Measurements from ENCODE around the gene DBNDD1.

DNA sequence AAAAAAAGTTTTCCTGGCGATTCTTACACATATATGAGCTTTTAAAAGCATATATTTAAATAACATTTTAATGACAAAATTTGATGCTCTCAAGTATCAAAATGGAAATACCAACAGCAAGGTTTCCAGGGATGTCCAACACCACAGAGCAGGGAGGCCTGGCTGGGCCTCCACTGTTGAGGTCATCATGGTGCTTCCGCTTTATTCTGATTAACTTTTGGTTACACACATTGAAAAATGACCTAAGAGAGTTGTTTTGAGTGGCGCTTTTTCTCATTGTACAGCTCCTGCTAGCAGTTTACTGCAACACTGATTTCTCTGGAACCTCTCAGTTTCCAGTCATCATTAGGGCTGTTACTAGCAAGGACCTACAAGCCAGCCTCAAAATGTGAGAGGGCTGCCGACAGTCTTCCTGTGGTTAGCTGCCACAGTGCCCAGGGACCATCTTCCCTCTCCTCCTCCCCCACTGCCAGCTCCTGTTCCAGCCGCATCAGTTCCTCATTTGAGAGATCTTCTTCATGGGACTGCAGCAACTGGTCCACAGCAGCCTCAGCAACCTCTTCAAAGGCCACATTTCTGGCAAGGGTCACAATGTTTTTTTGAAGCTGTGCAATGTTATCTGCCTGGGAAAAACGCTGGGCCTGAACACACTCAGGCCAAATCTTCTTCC, 49.4 kb downstream of the DBNDD1 start:
- TF ChIP-seq, protein P1, sequence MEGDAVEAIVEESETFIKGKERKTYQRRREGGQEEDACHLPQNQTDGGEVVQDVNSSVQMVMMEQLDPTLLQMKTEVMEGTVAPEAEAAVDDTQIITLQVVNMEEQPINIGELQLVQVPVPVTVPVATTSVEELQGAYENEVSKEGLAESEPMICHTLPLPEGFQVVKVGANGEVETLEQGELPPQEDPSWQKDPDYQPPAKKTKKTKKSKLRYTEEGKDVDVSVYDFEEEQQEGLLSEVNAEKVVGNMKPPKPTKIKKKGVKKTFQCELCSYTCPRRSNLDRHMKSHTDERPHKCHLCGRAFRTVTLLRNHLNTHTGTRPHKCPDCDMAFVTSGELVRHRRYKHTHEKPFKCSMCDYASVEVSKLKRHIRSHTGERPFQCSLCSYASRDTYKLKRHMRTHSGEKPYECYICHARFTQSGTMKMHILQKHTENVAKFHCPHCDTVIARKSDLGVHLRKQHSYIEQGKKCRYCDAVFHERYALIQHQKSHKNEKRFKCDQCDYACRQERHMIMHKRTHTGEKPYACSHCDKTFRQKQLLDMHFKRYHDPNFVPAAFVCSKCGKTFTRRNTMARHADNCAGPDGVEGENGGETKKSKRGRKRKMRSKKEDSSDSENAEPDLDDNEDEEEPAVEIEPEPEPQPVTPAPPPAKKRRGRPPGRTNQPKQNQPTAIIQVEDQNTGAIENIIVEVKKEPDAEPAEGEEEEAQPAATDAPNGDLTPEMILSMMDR (IDR thresholded peaks at IDR 0.05 in 2 of 3, conservative IDR thresholded peaks at IDR 0.05 in 1 of 3; ENCODE audit: control insufficient read depth in 2 of 3, extremely low read depth in 1 of 3, insufficient read depth in 1 of 3, low read depth in 3 of 3, low read length in 3 of 3), result no peak
- no peak for TF ChIP-seq GABPA (IDR thresholded peaks at IDR 0.05; ENCODE audit: low read depth)
- TF ChIP-seq CHD2 (IDR thresholded peaks at IDR 0.05; ENCODE audit: borderline replicate concordance, low read depth, low read length), result no peak
- TF ChIP-seq POLR2AphosphoS5 (IDR thresholded peaks at IDR 0.05; ENCODE audit: low read length), result no peak
- TF ChIP-seq TAF1 (IDR thresholded peaks at IDR 0.05; ENCODE audit: borderline replicate concordance, low read depth, low read length), result no peak
- no peak for TF ChIP-seq POLR2A (IDR thresholded peaks at IDR 0.05; ENCODE audit: low read depth, low read length)
- TF ChIP-seq NR2C2 (IDR thresholded peaks at IDR 0.05; ENCODE audit: borderline replicate concordance, control insufficient read depth, insufficient read length, low read depth), result no peak
